Calu3 (cell line): ENCODE measurements around the gene CERCAM. TPM values are rescaled to one million over a fixed set of nuclear protein-coding genes. Genes with fewer than 3 reads are reported as not detected.

Experiments used
- BruUV-seq: library from RNA; stranded (reverse); fragments of 400-500 nt; replicated peaks from 2 replicates; lab custom pipeline; 2021; lab: Mats Ljungman, UMichigan
- CTCF ChIA-PET: fragments of 300-600 bp; sonication (Branson Sonifier 250); formaldehyde crosslinking; loops from one replicate; lab custom pipeline; 2022; ENCODE audit warnings: antibody characterized with exemption; lab: Charles Lee
- DNase-seq: peaks from one replicate; pipeline ENCODE4 v3.0.0; 2022
- H3K27ac Mint-ChIP-seq: one replicate; pipeline ENCODE4 v1.8.0; 2022; ENCODE audit warnings: mixed read lengths; ENCODE audit not compliant: unreplicated experiment
- H3K27me3 Mint-ChIP-seq: one replicate; pipeline ENCODE4 v1.8.0; 2022; ENCODE audit warnings: mixed read lengths; ENCODE audit not compliant: unreplicated experiment
- H3K36me3 Mint-ChIP-seq: one replicate; pipeline ENCODE4 v1.8.0; 2022; ENCODE audit warnings: mild to moderate bottlenecking, moderate library complexity, mixed read lengths; ENCODE audit not compliant: insufficient read depth, unreplicated experiment
- H3K4me1 Mint-ChIP-seq: one replicate; pipeline ENCODE4 v1.8.0; 2022; ENCODE audit warnings: mild to moderate bottlenecking, low read depth, mixed read lengths; ENCODE audit not compliant: unreplicated experiment
- H3K4me3 Mint-ChIP-seq: one replicate; pipeline ENCODE4 v1.8.0; 2022; ENCODE audit warnings: mild to moderate bottlenecking, low read depth, moderate library complexity, mixed read lengths; ENCODE audit not compliant: unreplicated experiment
- H3K9me3 Mint-ChIP-seq: one replicate; pipeline ENCODE4 v1.8.0; 2022; ENCODE audit warnings: low read depth, mixed read lengths; ENCODE audit not compliant: unreplicated experiment
- intact Hi-C: fragments of 100-400 bp; cut with micrococcal nuclease; formaldehyde crosslinking; loops from one replicate; pipeline ENCODE4 v1.10.0; 2022; ENCODE audit not compliant: unreplicated experiment
- total RNA-seq: library from RNA; stranded (reverse); gene quantifications from 2 replicates; pipeline ENCODE4 v1.2.3, GENCODE V29; 2022
- TF ChIP-seq, protein P1 (sequence below): fragments of 200-600 bp; IDR thresholded peaks from one replicate; pipeline ENCODE4 v1.8.0; 2022; ENCODE audit warnings: antibody characterized with exemption; ENCODE audit not compliant: unreplicated experiment

The CERCAM gene
- total RNA-seq, 1 experiment from 2014 or later = 11.5 TPM

DNA sequence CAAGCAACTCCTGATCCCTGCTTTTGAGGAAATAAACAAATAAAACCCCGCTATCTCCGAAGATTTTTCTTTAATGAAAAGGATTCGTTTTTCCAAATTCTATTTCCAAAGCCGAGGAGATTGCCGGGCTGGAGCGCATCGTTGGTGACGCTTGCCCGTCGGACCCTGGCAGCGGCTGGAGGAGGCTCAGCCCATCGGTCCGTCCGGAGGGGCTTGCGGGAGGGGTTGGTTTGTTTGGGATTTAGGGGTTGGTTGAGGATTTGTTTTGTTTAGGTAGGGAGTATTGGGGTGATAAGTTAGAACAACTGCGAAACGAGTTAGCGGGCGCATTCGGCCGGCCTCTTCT lies 28.7 kb upstream of the CERCAM start:
- intact Hi-C loops = no loop called here
- TF ChIP-seq, protein P1, sequence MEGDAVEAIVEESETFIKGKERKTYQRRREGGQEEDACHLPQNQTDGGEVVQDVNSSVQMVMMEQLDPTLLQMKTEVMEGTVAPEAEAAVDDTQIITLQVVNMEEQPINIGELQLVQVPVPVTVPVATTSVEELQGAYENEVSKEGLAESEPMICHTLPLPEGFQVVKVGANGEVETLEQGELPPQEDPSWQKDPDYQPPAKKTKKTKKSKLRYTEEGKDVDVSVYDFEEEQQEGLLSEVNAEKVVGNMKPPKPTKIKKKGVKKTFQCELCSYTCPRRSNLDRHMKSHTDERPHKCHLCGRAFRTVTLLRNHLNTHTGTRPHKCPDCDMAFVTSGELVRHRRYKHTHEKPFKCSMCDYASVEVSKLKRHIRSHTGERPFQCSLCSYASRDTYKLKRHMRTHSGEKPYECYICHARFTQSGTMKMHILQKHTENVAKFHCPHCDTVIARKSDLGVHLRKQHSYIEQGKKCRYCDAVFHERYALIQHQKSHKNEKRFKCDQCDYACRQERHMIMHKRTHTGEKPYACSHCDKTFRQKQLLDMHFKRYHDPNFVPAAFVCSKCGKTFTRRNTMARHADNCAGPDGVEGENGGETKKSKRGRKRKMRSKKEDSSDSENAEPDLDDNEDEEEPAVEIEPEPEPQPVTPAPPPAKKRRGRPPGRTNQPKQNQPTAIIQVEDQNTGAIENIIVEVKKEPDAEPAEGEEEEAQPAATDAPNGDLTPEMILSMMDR = no peak
- BruUV-seq = no TSS peak
- Mint-ChIP-seq H3K27ac (no peak overlapping the region), H3K36me3 (peaks cover 10% of the 10 kb centered on the region), H3K27me3 (peaks cover 6% of the 10 kb centered on the region), H3K4me1 (peaks cover 3% of the 10 kb centered on the region), H3K9me3 (no peaks in the 10 kb centered on the region), H3K4me3 (no peak overlapping the region)
- no peak for DNase-seq
- CTCF ChIA-PET = no interaction called here

DNA sequence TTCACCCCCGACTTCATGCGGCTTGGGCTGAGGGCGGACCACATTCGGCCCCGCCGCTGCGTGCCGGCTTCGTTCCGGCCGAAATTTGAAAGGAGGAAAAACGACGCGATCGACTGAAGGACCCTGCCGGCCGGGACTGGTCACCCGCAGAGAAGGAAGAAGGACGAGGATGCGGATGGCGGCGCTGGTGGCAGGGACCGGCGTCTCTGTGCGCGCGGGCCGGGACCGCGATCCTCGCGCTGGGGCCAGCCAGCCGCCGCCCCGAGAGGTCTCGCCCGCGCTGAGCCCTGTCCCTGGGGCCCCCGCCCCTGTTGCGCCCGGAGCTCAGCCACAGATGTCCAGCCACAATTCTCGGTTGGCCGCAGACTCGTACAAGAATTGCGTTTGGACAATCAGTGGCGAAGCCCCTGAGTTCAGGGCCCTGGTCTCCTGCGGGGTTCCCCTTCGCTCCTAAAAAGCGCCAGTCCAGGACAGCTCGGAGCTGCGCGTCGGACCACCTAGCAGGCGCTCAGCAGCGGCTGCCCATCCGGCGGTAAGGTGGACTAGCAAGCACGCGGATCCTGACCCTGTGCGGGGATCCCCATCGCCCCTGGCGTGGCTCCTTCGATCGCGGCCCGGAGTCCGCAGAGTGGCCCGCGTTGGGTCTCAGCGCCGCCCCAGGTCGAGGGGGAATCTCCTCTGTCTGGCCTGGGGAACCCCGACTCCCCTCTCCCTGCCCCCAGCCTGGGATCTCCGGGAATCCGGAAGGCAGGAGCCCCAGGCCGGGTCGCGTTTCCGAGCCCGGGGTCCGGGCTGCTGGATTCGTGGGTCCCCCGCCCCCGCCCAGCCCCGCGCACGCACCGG lies 28.1 kb upstream of the CERCAM start:
- intact Hi-C loops = no loop called here
- Mint-ChIP-seq H3K27ac (no peak overlapping the region), H3K4me1 (peaks cover 9% of the 10 kb centered on the region), H3K9me3 (no peaks in the 10 kb centered on the region), H3K4me3 (no peak overlapping the region), H3K36me3 (peaks cover 10% of the 10 kb centered on the region), H3K27me3 (peaks cover 11% of the 10 kb centered on the region)
- BruUV-seq = no TSS peak
- CTCF ChIA-PET = no interaction called here
- TF ChIP-seq, protein P1 = no peak
- DNase-seq = no peak

DNA sequence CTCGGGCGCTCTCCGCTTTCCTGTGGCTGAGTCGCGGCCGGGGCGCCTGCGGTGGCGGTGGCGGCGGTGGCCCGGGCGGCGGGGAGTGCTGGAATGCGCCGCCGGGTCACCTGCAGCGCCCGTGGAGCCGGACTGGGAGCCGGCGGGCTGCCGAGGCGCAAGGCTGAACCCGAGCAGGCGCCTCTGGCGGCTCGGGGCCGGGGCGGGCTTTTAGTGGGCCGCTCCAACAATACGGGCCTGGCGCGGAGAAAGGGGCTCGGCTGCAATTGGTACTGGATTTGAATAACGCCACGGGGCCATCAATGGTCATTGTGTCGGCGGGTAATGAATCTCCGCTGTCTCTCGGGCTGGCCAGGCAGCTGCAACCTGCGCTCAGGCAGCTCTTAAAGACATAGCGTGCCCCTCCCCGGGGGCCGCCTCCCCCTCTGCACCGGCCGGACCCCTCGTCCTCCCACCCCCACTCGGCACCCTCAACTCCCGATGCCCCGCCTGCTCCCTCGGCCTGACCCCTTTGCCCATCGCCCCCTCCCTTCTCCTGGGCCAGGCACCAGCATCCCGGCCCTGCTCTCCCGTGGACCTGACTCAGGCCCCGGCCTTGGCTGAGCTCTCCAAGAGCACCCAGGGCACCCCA lies 27.4 kb upstream of the CERCAM start:
- intact Hi-C loops = no loop called here
- peaks cover 10% of the 10 kb centered on the region for H3K36me3 Mint-ChIP-seq
- H3K4me1 Mint-ChIP-seq = peaks cover 13% of the 10 kb centered on the region
- H3K4me3 Mint-ChIP-seq = no peak overlapping the region
- BruUV-seq = no TSS peak
- H3K9me3 Mint-ChIP-seq = no peaks in the 10 kb centered on the region
- peaks cover 18% of the 10 kb centered on the region for H3K27me3 Mint-ChIP-seq
- no peak overlapping the region for H3K27ac Mint-ChIP-seq
- TF ChIP-seq, protein P1 = no peak
- CTCF ChIA-PET = no interaction called here
- no peak for DNase-seq

DNA sequence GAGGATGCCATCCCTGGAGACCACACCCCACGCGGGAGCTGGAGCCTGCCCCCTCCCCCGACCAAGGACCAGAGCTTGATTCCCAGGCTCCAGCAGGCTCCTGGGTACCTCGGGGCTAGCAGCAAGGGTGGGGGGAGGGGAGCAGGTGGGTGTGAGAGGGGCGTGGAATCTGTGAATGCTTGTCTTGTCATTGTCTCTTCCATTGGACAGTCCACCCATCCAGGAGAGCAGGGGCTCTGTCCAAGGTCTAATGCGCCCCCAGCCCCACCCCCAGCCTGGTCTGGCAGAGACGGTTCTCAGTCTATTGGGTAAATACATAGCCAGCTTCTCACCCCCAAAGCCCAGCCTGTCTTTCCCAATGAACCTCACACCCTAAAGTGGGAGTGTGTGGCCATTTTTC lies 26.7 kb upstream of the CERCAM start:
- Mint-ChIP-seq H3K9me3 (no peaks in the 10 kb centered on the region), H3K4me3 (no peak overlapping the region), H3K27ac (no peak overlapping the region), H3K4me1 (peaks cover 13% of the 10 kb centered on the region), H3K36me3 (peaks cover 10% of the 10 kb centered on the region), H3K27me3 (peaks cover 18% of the 10 kb centered on the region)
- CTCF ChIA-PET = no interaction called here
- intact Hi-C loops = no loop called here
- TF ChIP-seq, protein P1 = no peak
- DNase-seq = no peak
- BruUV-seq = no TSS peak
